NCI-H345 (cell line): Measurements from ENCODE around the gene HDAC4.

Experiments
- DNase-seq: peaks from one replicate; lab custom pipeline; 2025; lab: John Stamatoyannopoulos, UW

HDAC4 gene

GRCh38 chr2:239222312-239222660 is 178.5 kb downstream of the HDAC4 start:
- no peak for DNase-seq

GRCh38 chr2:239220981-239221396 is 179.8 kb downstream of the HDAC4 start:
- no peak for DNase-seq

- DNase-seq, result no peak
Measured at GRCh38 chr2:239220341-239220740, 180.5 kb downstream of the HDAC4 start.

- no peak for DNase-seq
Measured at GRCh38 chr2:239216614-239217273, 184.1 kb downstream of the HDAC4 start.

- DNase-seq, result no peak
Measured at GRCh38 chr2:239215988-239216613, 184.7 kb downstream of the HDAC4 start.

GRCh38 chr2:239215136-239215925 is 185.5 kb downstream of the HDAC4 start:
- no peak for DNase-seq

GRCh38 chr2:239214725-239215124 is 186.1 kb downstream of the HDAC4 start:
- no peak for DNase-seq

- no peak for DNase-seq
Measured at GRCh38 chr2:239213643-239214101, 187.1 kb downstream of the HDAC4 start.

GRCh38 chr2:239212929-239213642 is 187.7 kb downstream of the HDAC4 start:
- no peak for DNase-seq

- DNase-seq, result no peak
Measured at GRCh38 chr2:239212121-239212928, 188.5 kb downstream of the HDAC4 start.

GRCh38 chr2:239211396-239212094 is 189.3 kb downstream of the HDAC4 start:
- no peak for DNase-seq

GRCh38 chr2:239209783-239210182 is 191.0 kb downstream of the HDAC4 start:
- no peak for DNase-seq

GRCh38 chr2:239208465-239209180 is 192.2 kb downstream of the HDAC4 start:
- peak; percentile 74 for DNase-seq

- DNase-seq, result no peak
Measured at GRCh38 chr2:239206851-239207250, 194.0 kb downstream of the HDAC4 start.

GRCh38 chr2:239206042-239206441 is 194.8 kb downstream of the HDAC4 start:
- DNase-seq, result no peak

- no peak for DNase-seq
Measured at GRCh38 chr2:239204876-239205468, 195.8 kb downstream of the HDAC4 start.

- DNase-seq, result no peak
Measured at GRCh38 chr2:239204136-239204875, 196.5 kb downstream of the HDAC4 start.

- no peak for DNase-seq
Measured at GRCh38 chr2:239203443-239204135, 197.2 kb downstream of the HDAC4 start.
